Common myeloid progenitor, CD34-positive (primary cell): ENCODE results near the gene ZNF423.

Source experiments
- CTCF ChIA-PET: fragments of 350-600 bp; sonication (Branson Sonifier 250); formaldehyde crosslinking; loops from one replicate; lab custom pipeline; 2021; ENCODE audit warnings: antibody characterized with exemption; lab: Charles Lee
- POLR2A ChIA-PET: fragments of 350-600 bp; sonication (Branson Sonifier 250); formaldehyde crosslinking; loops from one replicate; lab custom pipeline; 2021; ENCODE audit warnings: antibody characterized with exemption; lab: Charles Lee
- DNase-seq, 3 donors: peaks; one replicate each; pipeline versions ENCODE4 v3.0.0 to v3.0.0-alpha.2; 2013
- H3K27ac ChIP-seq, 2 experiments: 1 replicate in 1 of 2; 2 replicates in 1 of 2; pipeline ENCODE4 v1.7.0; 2013; ENCODE audit warnings: inconsistent platforms in 2 of 2, low read length in 2 of 2, mild to moderate bottlenecking in 2 of 2, low read depth in 1 of 2, moderate library complexity in 1 of 2; ENCODE audit not compliant: severe bottlenecking in 2 of 2, insufficient read depth in 1 of 2, poor library complexity in 1 of 2
- H3K27me3 ChIP-seq, 5 experiments: replicated peaks in 2 of 5; 1 replicate in 3 of 5; 2 replicates in 2 of 5; pipeline versions ENCODE4 v1.6.1 to v1.7.0; 2013; ENCODE audit warnings: low read length in 4 of 5, mild to moderate bottlenecking in 2 of 5, moderate library complexity in 2 of 5, inconsistent platforms in 1 of 5; ENCODE audit not compliant: insufficient read depth in 5 of 5, control insufficient read depth in 4 of 5
- H3K36me3 ChIP-seq, 4 experiments: 1 replicate in 2 of 4; 2 replicates in 2 of 4; pipeline versions ENCODE4 v1.6.1 to v1.7.0; 2013; ENCODE audit warnings: low read length in 3 of 4, control low read depth in 1 of 4, mild to moderate bottlenecking in 1 of 4; ENCODE audit not compliant: control insufficient read depth in 4 of 4, insufficient read depth in 4 of 4
- H3K4me1 ChIP-seq, 4 experiments: 1 replicate in 3 of 4; 2 replicates in 1 of 4; pipeline versions ENCODE4 v1.6.1 to v1.7.1; 2013; ENCODE audit warnings: low read length in 3 of 4, mild to moderate bottlenecking in 3 of 4, control low read depth in 1 of 4, inconsistent platforms in 1 of 4, moderate library complexity in 1 of 4; ENCODE audit not compliant: control insufficient read depth in 4 of 4, insufficient read depth in 4 of 4; ENCODE audit errors: control extremely low read depth in 1 of 4
- H3K4me3 ChIP-seq, 7 experiments: 1 replicate in 4 of 7; 2 replicates in 3 of 7; pipeline versions ENCODE4 v1.5.1 to v1.7.0; 2013; ENCODE audit warnings: mild to moderate bottlenecking in 7 of 7, low read length in 6 of 7, moderate library complexity in 6 of 7, inconsistent platforms in 2 of 7, low read depth in 2 of 7, control low read depth in 1 of 7; ENCODE audit not compliant: insufficient read depth in 4 of 7, control insufficient read depth in 1 of 7; ENCODE audit errors: extremely low read depth in 1 of 7
- H3K9me3 ChIP-seq, 5 experiments: 1 replicate in 4 of 5; 2 replicates in 1 of 5; pipeline versions ENCODE4 v1.6.1 to v1.7.1; 2013; ENCODE audit warnings: low read length in 4 of 5, mild to moderate bottlenecking in 2 of 5, inconsistent platforms in 1 of 5, low read depth in 1 of 5, moderate library complexity in 1 of 5; ENCODE audit not compliant: control insufficient read depth in 4 of 5, insufficient read depth in 2 of 5; ENCODE audit errors: control extremely low read depth in 1 of 5
- WGBS: methylation state at CpG from one replicate; pipeline ENCODE4 v1.1.5; 2013; ENCODE audit not compliant: insufficient coverage; 5-methylcytosine and 5-hydroxymethylcytosine counted together

The ZNF423 gene

DNA sequence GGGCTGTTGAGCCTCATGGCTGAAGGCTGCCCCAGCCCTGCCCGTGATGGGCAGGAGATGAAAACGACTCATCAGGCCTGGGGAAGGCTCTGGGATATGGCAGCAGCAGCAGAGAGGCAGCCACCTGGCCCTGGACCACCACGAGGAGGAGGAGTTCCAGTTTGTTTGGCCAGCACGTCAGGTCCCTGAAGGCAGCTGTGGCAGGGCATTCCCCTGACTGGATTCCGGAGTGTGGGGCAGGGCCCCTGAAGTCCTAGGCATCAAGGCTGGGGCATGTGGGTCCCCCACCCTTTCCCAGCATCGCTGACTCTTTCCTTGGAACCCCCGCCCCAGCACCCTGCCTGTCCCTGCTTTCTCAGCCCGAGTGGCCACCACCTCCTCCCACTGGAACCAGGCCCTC lies 197.4 kb downstream of the ZNF423 start:
- no peak overlapping the region for H3K4me3 ChIP-seq
- POLR2A ChIA-PET, result no interaction called here
- 94% methylated on average over 8 of the region's 8 CpGs for WGBS
- H3K4me1 ChIP-seq, result peaks cover 0 to 12% (median 7%) of the 10 kb centered on the region in 4 experiments
- H3K27me3 ChIP-seq, result peaks cover 0 to under 1% (median 0%) of the 10 kb centered on the region in 5 experiments
- no peak for DNase-seq
- H3K27ac ChIP-seq, result no peak overlapping the region
- CTCF ChIA-PET, result no interaction called here
- H3K36me3 ChIP-seq, result no peaks in the 10 kb centered on the region
- H3K9me3 ChIP-seq, result no peaks in the 10 kb centered on the region

GRCh38 chr16:49657736-49658465 lies 198.0 kb downstream of the ZNF423 start:
- H3K4me1 ChIP-seq, result peaks cover 0 to 8% (median 4%) of the 10 kb centered on the region in 4 experiments
- no peak for DNase-seq
- no peak overlapping the region for H3K27ac ChIP-seq
- no peaks in the 10 kb centered on the region for H3K36me3 ChIP-seq
- H3K9me3 ChIP-seq, result no peaks in the 10 kb centered on the region
- 100% methylated on average over 2 of the region's 11 CpGs for WGBS
- CTCF ChIA-PET, result no interaction called here
- POLR2A ChIA-PET, result no interaction called here
- peaks cover 0 to 4% (median 0%) of the 10 kb centered on the region in 5 experiments for H3K27me3 ChIP-seq
- H3K4me3 ChIP-seq, result no peak overlapping the region

DNA sequence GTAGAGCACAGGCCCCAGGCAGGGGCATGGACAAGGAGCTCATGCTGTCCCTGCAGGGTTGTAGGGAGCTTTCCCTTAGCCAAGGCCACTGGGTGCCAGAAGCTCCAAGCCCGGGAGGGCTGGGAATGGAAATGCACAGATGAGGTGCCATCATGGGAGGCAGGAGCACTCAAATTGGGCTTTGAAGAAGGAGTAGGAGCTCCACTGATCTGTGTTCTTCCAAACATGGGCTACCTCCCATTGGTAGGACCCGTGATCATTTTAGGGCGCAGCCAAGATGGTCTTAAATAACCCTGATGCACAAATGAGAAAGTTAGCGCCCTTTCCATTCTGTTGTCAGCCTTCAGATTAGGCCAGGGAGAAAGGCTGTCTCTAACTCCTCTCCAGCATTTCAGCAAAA lies 201.5 kb downstream of the ZNF423 start:
- 97% methylated on average over 4 of the region's 4 CpGs for WGBS
- Histone ChIP-seq H3K4me1 (peaks cover 0 to 3% (median 0%) of the 10 kb centered on the region in 4 experiments), H3K36me3 (no peaks in the 10 kb centered on the region), H3K27me3 (peaks cover 0 to 4% (median 0%) of the 10 kb centered on the region in 5 experiments), H3K9me3 (no peaks in the 10 kb centered on the region), H3K27ac (no peak overlapping the region), H3K4me3 (no peak overlapping the region)
- POLR2A ChIA-PET, result no interaction called here
- DNase-seq, result no peak
- CTCF ChIA-PET, result interaction anchor here (0.8 kb wide), 1 partner anchor 13 kb away, joined by 3 read pairs; no protein-coding TSS in a partner anchor

- DNase-seq, result no peak
- no CpG with 5 or more reads among the region's 1 CpG for WGBS
- peaks cover 0 to 6% (median 0%) of the 10 kb centered on the region in 5 experiments for H3K9me3 ChIP-seq
- peaks cover 0 to 3% (median 0%) of the 10 kb centered on the region in 4 experiments for H3K4me1 ChIP-seq
- ChIA-PET CTCF (no interaction called here), POLR2A (no interaction called here)
- no peaks in the 10 kb centered on the region for H3K36me3 ChIP-seq
- H3K27ac ChIP-seq, result no peak overlapping the region
- H3K27me3 ChIP-seq, result peaks cover 0 to 4% (median 0%) of the 10 kb centered on the region in 5 experiments
- no peak overlapping the region for H3K4me3 ChIP-seq
These were observed 202.3 kb downstream of the ZNF423 start for GRCh38 chr16:49653577-49653976.

GRCh38 chr16:49653173-49653570 lies 202.7 kb downstream of the ZNF423 start:
- WGBS, result 40% methylated on average over 1 of the region's 6 CpGs
- Histone ChIP-seq H3K4me1 (peaks cover 0 to 3% (median 0%) of the 10 kb centered on the region in 4 experiments), H3K4me3 (no peak overlapping the region), H3K27ac (no peak overlapping the region), H3K9me3 (peaks cover 0 to 6% (median 0%) of the 10 kb centered on the region in 5 experiments), H3K27me3 (peaks cover 0 to 4% (median 0%) of the 10 kb centered on the region in 5 experiments), H3K36me3 (no peaks in the 10 kb centered on the region)
- CTCF ChIA-PET, result interaction anchor here (2.3 kb wide), 1 partner anchor 10 kb away, joined by 7 read pairs; no protein-coding TSS in a partner anchor
- peak in 2 of 3 donors; percentile 11 to 14 for DNase-seq
- POLR2A ChIA-PET, result no interaction called here

DNA sequence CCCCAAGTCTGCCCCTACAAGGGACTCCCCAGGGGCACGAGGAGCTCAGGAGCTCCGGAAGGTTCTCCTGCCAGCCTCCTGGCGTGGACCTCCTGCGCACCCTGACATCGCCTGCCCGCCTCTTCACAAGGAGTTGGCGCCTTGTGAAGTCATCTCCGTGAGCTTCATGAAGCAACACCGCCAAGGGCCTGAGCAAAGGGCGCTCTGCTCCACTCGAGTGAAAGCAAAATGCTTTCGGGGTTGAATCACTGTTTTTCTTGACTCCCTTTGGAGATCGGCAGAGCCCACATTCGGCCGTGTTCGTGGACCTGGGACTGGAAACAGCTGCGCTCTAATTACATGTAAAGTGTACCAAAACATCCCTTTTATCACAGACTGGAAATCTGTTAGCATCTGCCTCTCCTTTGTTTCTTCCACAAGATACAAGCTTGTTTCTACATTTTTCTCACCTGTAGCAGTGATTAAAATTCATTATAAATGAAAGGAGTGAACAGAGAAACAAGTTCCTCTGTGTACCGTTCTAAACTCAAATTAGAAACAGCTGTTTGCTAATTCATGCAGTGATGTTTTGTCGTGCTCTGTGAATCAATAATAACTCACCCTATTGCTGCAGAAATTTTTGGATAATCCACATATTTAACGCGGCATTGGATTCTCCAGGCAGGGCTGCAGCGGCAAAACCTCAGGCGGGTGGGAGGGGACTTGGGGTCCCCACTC lies 203.3 kb downstream of the ZNF423 start:
- ChIA-PET CTCF (interaction anchor here (1.5 to 2.3 kb wide), 2 partner anchors 9 to 10 kb away, joined by 7 read pairs; no protein-coding TSS in a partner anchor), POLR2A (no interaction called here)
- Histone ChIP-seq H3K27ac (no peak overlapping the region), H3K4me3 (no peak overlapping the region), H3K4me1 (peaks cover 0 to 3% (median 0%) of the 10 kb centered on the region in 4 experiments), H3K36me3 (no peaks in the 10 kb centered on the region), H3K9me3 (peaks cover 0 to 12% (median 1%) of the 10 kb centered on the region in 5 experiments), H3K27me3 (peaks cover 0 to 4% (median 0%) of the 10 kb centered on the region in 5 experiments)
- DNase-seq, result no peak
- WGBS, result 96% methylated on average over 20 of the region's 23 CpGs
